CD4-positive, alpha-beta T cell treated with Interleukin-6 for 4 hours (primary cell): ENCODE measurements around the gene AASS.
A peak's percentile ranks its signal among the peaks of the same experiment; 100 is the strongest.
"Not testable (repeated sequence)": the region's sequence is repeated elsewhere in the genome, so short reads cannot be mapped to it uniquely, and the experiment has no call there.

Source experiments
- DNase-seq: peaks from one replicate; pipeline ENCODE4 v3.0.0-alpha.2; 2020; ENCODE audit warnings: mixed read lengths

Gene AASS

GRCh38 chr7:122143751-122144711 is at the start of gene AASS:
Gene AASS (minus strand): TSS chr7:122144249. CDS start chr7:122133726, 10,523 bp downstream.
- peak; percentile 72 for DNase-seq

- no peak for DNase-seq
Observed at GRCh38 chr7:122188785-122189184, 44.7 kb upstream of the AASS start.

- no peak for DNase-seq
Observed at GRCh38 chr7:122183106-122183505, 39.1 kb upstream of the AASS start.

GRCh38 chr7:122182081-122182480 is 38.0 kb upstream of the AASS start:
- no peak for DNase-seq

- not testable (repeated sequence) for DNase-seq
Observed at GRCh38 chr7:122172144-122172543, 28.1 kb upstream of the AASS start.

- no peak for DNase-seq
Observed at GRCh38 chr7:122166740-122167139, 22.7 kb upstream of the AASS start.

- no peak for DNase-seq
Observed at GRCh38 chr7:122166275-122166674, 22.2 kb upstream of the AASS start.

- no peak for DNase-seq
Observed at GRCh38 chr7:122161628-122162027, 17.6 kb upstream of the AASS start.

GRCh38 chr7:122155566-122155965 is 11.5 kb upstream of the AASS start:
- DNase-seq = no peak

- no peak for DNase-seq
Observed at GRCh38 chr7:122148878-122149277, 4.8 kb upstream of the AASS start.

GRCh38 chr7:122148081-122148480 is 4.0 kb upstream of the AASS start:
- DNase-seq = no peak

- no peak for DNase-seq
Observed at GRCh38 chr7:122145937-122146645, 2.0 kb upstream of the AASS start.

GRCh38 chr7:122143376-122143750 is 686 bp downstream of the AASS start:
- no peak for DNase-seq

GRCh38 chr7:122140918-122141317 is 3.1 kb downstream of the AASS start:
- no peak for DNase-seq

- no peak for DNase-seq
Observed at GRCh38 chr7:122137251-122138077, 6.6 kb downstream of the AASS start.

- DNase-seq = no peak
Observed at GRCh38 chr7:122136639-122137245, 7.3 kb downstream of the AASS start.

- no peak for DNase-seq
Observed at GRCh38 chr7:122136078-122136477, 8.0 kb downstream of the AASS start.

- no peak for DNase-seq
Observed at GRCh38 chr7:122135275-122135674, 8.8 kb downstream of the AASS start.

- DNase-seq = not testable (repeated sequence)
Observed at GRCh38 chr7:122134793-122135192, 9.3 kb downstream of the AASS start.

- DNase-seq = no peak
Observed at GRCh38 chr7:122133477-122133876, 10.6 kb downstream of the AASS start.

GRCh38 chr7:122132341-122132740 is 11.7 kb downstream of the AASS start:
- no peak for DNase-seq

- no peak for DNase-seq
Observed at GRCh38 chr7:122123746-122124145, 20.3 kb downstream of the AASS start.

- DNase-seq = no peak
Observed at GRCh38 chr7:122118757-122119156, 25.3 kb downstream of the AASS start.
